ENCODE results near the gene PFDN1.
A peak's percentile ranks its signal among the peaks of the same experiment; 100 is the strongest.

GRCh38 chr5:140336388-140336787, 33.5 kb upstream of the PFDN1 start:
- TF ChIP-seq CTCF (IDR thresholded peaks at IDR 0.05) (peak in 1 of 12 donors; percentile 33), POLR2A (IDR thresholded peaks at IDR 0.05) (no peak)
